Left renal pelvis (tissue), 4 donors: ENCODE measurements around the gene GLI2. TPM values are rescaled to one million over a fixed set of nuclear protein-coding genes. Genes with fewer than 3 reads are reported as not detected.

ENCODE experiments used
- DNase-seq, 4 donors: peaks; one replicate each; pipeline ENCODE4 v3.0.0-alpha.2; 2013; ENCODE audit warnings: low read depth in 4 of 4, low spot score in 3 of 4
- polyA plus RNA-seq, 4 donors: library from polyadenylated mRNA; unstranded; fragments of 120-200 nt; gene quantifications; one replicate each; pipeline ENCODE4 v1.2.1, GENCODE V29; 2013; ENCODE audit not compliant: insufficient read length in 4 of 4

The GLI2 gene
- polyA plus RNA-seq, 4 donors = 8.0 to 34.8 (median 10.7) TPM

DNA sequence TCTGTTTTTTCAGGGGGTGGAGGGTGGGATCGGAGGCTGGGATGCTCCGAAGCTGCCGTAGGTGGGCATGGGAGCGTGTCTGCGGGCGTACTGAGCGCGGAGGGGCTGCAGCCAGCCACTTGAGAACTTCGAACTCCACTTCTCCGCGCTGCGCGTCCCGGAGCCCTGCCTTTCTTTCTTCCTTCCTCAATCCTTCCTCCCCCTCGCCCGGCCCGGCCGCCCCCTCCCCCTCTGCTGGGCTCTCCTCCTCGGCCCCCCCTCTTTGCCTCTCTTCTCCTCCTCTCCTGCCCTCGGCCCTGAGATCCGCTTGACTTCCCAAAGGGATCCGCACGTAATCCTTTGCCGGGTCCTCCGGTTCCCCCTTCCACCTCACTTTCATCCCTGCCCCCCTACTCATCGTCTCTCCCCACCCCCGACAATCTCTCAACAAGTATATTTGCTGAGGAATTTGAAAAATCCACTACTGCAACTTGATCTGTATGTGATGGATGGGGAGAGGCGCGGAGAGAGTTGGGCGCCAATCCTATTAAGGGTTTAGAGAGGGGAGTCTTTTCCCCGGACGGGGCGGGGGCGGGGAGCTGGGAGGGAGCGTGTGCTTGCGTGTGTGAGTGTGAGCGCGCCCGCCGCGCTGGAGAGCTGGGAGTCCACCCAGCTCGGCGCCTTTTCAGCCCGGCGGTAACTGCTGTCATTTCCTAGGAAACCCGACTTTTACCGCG is 1.1 kb downstream of the GLI2 start:
- DNase-seq = no peak

DNA sequence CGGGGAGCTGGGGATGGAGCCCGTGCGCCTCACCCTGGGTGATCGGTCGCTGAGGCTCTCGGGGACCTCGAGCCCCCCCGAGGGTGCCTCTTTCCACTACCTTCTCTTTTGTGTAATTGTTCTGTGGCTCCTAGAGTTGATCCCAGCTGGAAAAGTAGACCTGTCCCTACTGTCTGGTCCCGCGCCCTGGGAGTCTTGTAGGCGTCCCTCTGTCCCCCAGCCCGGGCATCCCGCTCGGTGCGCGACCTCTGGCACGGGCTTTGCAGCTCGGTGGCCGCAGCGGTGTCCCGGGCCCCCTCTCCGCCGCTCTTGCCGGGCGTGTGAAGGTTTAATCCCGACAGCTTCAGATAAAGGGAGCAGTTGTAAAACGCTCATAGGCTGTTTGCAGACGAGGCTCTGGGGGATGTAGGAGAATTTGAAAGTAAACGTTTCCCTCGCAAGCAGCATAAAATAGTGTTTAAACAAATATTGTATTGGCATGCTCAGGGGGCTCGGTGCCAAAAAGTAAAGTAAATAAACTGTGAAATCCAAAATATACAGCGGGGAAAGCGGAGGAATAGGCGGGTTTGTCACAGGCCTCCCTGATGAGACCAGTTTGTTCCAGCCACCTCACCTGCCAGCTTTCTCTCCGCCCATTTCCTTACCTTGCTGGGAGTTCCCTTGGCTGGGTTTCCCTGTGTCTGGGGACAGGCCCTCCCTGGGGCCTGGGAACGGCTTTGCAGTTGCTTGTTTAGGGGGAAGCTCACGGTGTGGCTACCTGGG is 1.9 kb downstream of the GLI2 start:
- DNase-seq = no peak

GRCh38 chr2:120738117-120738516 is 2.4 kb downstream of the GLI2 start:
- DNase-seq = no peak

- DNase-seq = no peak
Measured at GRCh38 chr2:120738786-120739437, 3.2 kb downstream of the GLI2 start.

GRCh38 chr2:120739438-120740090 is 3.9 kb downstream of the GLI2 start:
- DNase-seq = no peak

- DNase-seq = no peak
Measured at GRCh38 chr2:120740375-120740764, 4.7 kb downstream of the GLI2 start.

- no peak for DNase-seq
Measured at GRCh38 chr2:120740765-120741524, 5.3 kb downstream of the GLI2 start.

GRCh38 chr2:120741571-120742561 is 6.2 kb downstream of the GLI2 start:
- no peak for DNase-seq

DNA sequence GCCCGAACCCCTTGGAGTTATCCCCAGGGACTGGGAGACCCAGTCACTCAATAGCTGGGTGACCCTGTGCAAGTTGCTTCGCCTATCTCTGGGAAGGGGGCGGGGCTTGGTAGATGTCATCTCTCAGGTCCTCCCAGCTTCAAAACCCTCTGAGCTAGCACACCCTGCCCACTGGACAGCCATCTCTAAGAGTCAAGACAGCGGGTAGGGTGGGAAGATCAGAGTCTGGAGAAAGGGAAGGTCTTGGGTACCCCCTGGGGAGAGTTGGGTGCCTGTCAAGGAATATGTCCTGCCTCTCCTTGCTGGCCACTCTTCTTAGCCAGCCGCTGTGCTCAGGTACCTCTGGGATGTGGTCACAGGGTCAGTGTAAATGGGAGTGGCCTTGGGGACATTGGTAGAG is 8.0 kb downstream of the GLI2 start:
- no peak for DNase-seq

GRCh38 chr2:120744817-120745216 is 9.1 kb downstream of the GLI2 start:
- DNase-seq = no peak

DNA sequence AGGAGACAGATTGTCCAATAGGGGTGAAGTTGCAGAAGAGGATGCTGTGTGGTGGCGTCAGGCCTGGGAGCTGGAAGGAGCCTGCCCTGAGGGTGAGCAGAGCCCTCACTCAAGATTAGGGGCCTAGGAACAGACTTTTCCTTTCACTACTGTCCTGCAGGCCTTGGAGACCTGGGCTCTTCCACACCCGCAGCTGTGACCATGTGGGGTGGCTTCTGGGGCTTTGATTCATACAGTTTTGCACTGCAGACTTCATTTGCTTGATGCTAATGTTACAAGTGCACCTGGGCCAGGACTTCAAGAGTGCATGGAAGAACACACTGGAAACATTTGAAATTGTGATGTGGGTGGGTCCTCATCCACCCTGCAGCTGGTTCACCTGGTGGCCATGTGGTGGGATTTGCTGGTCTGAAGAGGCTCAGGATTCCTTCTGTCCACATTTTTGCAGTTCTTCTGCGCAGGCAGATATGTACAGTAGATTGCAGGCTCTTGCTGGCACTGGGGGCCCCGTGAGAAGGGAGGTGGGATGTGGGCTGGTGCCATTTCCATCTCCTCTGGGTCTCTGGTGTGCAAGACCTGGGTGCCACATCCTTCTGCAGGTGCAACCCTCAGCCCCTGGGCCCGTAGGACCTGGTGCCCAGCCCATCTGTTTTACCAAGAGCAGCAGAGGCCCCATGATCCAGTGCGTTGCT is 9.9 kb downstream of the GLI2 start:
- DNase-seq = no peak

DNA sequence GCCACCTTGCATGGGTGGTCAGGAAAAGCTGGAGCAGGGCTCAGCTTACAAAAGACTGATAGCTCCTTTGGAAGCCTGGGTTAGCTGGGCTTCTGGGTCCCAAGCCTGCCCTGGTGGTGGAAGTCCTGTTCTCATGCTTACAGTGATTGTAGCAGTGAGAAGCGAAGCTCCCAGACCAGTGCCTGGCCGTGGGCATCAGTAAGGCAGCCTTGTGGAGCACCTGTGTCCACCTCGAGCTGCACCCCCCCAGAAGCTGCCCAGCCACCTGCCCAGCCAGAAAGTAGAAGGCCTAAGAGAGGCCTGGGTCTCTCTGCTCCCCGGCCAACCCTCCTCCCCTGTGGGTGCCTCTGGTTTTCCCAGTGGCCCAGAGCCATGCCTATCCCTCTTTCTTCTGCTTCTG is 10.5 kb downstream of the GLI2 start:
- DNase-seq = no peak

- no peak for DNase-seq
Measured at GRCh38 chr2:120747281-120747680, 11.6 kb downstream of the GLI2 start.

- DNase-seq = no peak
Measured at GRCh38 chr2:120747706-120748105, 12.0 kb downstream of the GLI2 start.

GRCh38 chr2:120748310-120748709 is 12.6 kb downstream of the GLI2 start:
- no peak for DNase-seq

- no peak for DNase-seq
Measured at GRCh38 chr2:120748741-120749140, 13.1 kb downstream of the GLI2 start.

DNA sequence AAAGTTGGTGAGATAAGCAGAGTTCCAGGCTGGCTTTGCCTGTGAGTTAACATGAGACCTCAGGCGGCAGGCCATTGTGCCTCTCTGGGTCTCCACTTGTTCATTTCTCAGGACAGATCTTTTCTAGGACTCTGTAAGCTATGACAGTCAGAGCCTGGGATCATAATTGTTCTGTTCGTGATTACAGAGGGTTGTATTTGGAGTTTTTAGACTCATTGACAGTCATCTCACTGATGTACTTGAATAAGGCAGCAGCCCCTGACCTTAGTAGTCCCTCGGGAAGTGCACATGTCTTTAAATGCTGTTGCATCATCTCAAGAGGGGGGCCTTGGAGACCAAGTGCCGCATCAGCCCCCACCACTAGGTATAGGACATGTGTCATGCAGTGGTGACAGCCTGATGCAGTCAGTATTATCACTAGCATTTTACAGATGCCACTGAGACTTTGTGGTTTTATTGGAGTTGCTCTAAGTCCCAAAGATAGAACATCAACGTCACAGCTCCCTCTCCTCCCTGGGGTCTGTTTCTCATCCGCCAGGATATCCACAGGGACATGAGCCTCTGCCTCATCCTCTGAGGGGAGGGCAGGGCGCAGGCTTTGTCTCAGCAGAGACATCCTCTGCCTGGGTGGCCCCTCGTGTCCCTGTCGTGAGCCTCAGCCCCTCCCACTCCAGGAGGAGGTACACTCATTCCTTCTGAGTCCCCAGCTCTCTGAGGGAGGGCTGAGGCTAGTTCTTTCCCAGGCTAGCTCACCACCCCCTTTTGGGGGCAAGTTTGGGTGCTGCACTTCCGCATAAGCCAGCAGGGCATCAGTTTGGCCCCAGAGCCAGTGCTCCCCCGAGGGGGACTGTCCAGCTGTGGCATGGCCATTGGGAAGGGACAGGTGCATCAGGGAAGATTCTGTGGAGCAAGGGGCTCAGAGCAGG is 14.1 kb downstream of the GLI2 start:
- no peak for DNase-seq
